TTC549 (cell line): ENCODE results near the gene TIMELESS.
"Not testable (repeated sequence)": the region's sequence is repeated elsewhere in the genome, so short reads cannot be mapped to it uniquely, and the experiment has no call there.

Experiments used
- FAIRE-seq: peaks from 2 replicates; lab custom pipeline; 2012; peaks lifted over from hg19 to GRCh38; lab: Jason Lieb, UNC

Gene TIMELESS

GRCh38 chr12:56401612-56402011 is 47.6 kb downstream of the TIMELESS start:
- not testable (repeated sequence) for FAIRE-seq

GRCh38 chr12:56401125-56401524 is 48.1 kb downstream of the TIMELESS start:
- FAIRE-seq = not testable (repeated sequence)

- FAIRE-seq = not testable (repeated sequence)
Measured at GRCh38 chr12:56399466-56399865, 49.8 kb downstream of the TIMELESS start.

GRCh38 chr12:56398324-56398723 is 50.9 kb downstream of the TIMELESS start:
- FAIRE-seq = no peak

- no peak for FAIRE-seq
Measured at GRCh38 chr12:56392331-56392730, 56.9 kb downstream of the TIMELESS start.

- FAIRE-seq = no peak
Measured at GRCh38 chr12:56391721-56392120, 57.5 kb downstream of the TIMELESS start.

- FAIRE-seq = no peak
Measured at GRCh38 chr12:56389412-56389811, 59.8 kb downstream of the TIMELESS start.

GRCh38 chr12:56387152-56387736 is 62.0 kb downstream of the TIMELESS start:
- no peak for FAIRE-seq

- FAIRE-seq = no peak
Measured at GRCh38 chr12:56385873-56386272, 63.4 kb downstream of the TIMELESS start.

- no peak for FAIRE-seq
Measured at GRCh38 chr12:56382611-56383010, 66.6 kb downstream of the TIMELESS start.

- no peak for FAIRE-seq
Measured at GRCh38 chr12:56377989-56378316, 71.3 kb downstream of the TIMELESS start.

- FAIRE-seq = no peak
Measured at GRCh38 chr12:56377310-56377988, 71.8 kb downstream of the TIMELESS start.

- FAIRE-seq = no peak
Measured at GRCh38 chr12:56375598-56376434, 73.4 kb downstream of the TIMELESS start.

GRCh38 chr12:56374726-56375597 is 74.3 kb downstream of the TIMELESS start:
- no peak for FAIRE-seq

- FAIRE-seq = no peak
Measured at GRCh38 chr12:56373515-56373914, 75.7 kb downstream of the TIMELESS start.

- no peak for FAIRE-seq
Measured at GRCh38 chr12:56366948-56367347, 82.3 kb downstream of the TIMELESS start.
